Choroid plexus epithelial cell (primary cell): ENCODE data around the gene GRK1.
"Not testable (repeated sequence)": the region's sequence is repeated elsewhere in the genome, so short reads cannot be mapped to it uniquely, and the experiment has no call there.

ENCODE experiments used
- DNase-seq: peaks from one replicate; pipeline ENCODE4 v3.0.0-alpha.2; 2010; ENCODE audit warnings: low read depth
- H3K4me3 ChIP-seq: 2 replicates; pipeline ENCODE4 v1.5.1; 2011; ENCODE audit warnings: low read depth, mild to moderate bottlenecking, control low read depth, low read length, moderate library complexity
- TF ChIP-seq, protein P1 (sequence below): conservative IDR thresholded peaks from 2 replicates; pipeline ENCODE4 v1.5.1; 2011; ENCODE audit warnings: low read depth, mild to moderate bottlenecking, control low read depth, inconsistent platforms, low read length, moderate library complexity

Gene GRK1

GRCh38 chr13:113751491-113751890 lies 84.5 kb downstream of the GRK1 start:
- H3K4me3 ChIP-seq = no peak overlapping the region
- DNase-seq = no peak
- TF ChIP-seq, protein P1, sequence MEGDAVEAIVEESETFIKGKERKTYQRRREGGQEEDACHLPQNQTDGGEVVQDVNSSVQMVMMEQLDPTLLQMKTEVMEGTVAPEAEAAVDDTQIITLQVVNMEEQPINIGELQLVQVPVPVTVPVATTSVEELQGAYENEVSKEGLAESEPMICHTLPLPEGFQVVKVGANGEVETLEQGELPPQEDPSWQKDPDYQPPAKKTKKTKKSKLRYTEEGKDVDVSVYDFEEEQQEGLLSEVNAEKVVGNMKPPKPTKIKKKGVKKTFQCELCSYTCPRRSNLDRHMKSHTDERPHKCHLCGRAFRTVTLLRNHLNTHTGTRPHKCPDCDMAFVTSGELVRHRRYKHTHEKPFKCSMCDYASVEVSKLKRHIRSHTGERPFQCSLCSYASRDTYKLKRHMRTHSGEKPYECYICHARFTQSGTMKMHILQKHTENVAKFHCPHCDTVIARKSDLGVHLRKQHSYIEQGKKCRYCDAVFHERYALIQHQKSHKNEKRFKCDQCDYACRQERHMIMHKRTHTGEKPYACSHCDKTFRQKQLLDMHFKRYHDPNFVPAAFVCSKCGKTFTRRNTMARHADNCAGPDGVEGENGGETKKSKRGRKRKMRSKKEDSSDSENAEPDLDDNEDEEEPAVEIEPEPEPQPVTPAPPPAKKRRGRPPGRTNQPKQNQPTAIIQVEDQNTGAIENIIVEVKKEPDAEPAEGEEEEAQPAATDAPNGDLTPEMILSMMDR = no peak

DNA sequence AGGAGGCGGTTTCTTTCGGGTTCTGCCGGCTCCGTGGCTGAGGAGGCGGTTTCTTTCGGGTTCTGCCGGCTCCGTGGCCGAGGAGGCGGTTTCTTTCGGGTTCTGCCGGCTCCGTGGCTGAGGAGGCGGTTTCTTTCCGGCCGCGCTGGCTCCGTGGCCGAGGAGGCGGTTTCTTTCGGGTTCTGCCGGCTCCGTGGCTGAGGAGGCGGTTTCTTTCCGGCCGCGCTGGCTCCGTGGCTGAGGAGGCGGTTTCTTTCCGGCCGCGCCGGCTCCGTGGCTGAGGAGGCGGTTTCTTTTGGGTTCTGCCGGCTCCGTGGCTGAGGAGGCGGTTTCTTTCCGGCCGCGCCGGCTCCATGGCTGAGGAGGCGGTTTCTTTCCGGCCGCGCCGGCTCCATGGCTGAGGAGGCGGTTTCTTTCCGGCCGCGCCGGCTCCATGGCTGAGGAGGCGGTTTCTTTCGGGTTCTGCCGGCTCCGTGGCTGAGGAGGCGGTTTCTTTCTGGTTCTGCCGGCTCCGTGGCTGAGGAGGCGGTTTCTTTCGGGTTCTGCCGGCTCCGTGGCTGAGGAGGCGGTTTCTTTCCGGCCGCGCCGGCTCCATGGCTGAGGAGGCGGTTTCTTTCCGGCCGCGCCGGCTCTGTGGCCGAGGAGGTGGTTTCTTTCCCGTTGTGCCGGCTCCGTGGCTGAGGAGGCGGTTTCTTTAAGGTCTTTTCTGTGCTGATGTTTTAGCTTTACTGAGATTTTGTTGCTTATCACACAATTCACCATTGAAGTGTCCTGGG lies 85.4 kb downstream of the GRK1 start:
- not testable (repeated sequence) for H3K4me3 ChIP-seq, DNase-seq

- H3K4me3 ChIP-seq = no peak overlapping the region
- no peak for DNase-seq
Measured at GRCh38 chr13:113753171-113753570, 86.2 kb downstream of the GRK1 start.

DNA sequence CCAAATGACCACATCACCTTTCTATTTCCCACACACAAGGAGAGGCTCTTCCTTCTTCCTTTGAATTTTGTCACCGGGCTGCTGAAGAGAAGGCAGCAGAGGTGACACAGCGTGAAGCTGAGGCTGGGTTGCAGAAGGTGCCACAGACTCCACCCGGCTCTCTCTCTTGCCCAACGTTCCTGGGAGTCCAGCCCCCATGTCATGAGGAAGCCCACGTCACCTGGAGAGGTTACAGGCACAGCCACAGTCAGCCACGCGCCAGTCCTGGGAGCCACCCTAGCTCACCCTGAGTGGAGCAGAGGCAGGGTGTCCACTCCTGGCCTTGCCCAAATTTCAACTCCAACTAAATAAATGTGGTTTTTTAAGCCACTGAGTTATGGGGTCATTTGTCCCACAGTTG lies 87.2 kb downstream of the GRK1 start:
- H3K4me3 ChIP-seq = no peak overlapping the region
- TF ChIP-seq, protein P1 = no peak
- no peak for DNase-seq

More at GRCh38 chr13:113753171-113753570, 86.2 kb downstream of the GRK1 start:
- TF ChIP-seq, protein P1 = no peak

DNA sequence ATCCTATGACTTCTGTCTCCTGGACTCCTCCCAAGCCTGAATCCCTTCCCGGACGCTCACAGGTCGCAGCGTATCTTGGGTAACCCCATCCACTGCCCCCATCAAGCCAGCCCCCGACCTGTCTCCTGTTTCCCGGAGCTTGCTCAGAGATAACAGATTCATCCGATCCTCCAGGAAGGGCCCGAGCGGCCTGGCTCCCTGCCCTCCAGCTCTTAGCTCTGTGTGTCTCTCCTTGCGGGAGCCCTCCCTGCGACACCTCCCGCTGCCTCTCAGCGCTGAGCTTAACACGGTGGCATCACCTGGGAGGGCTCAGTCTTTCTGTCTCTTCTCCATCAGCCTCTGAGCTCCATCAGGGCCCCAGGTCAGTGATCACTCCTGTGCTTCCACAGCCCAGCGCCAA lies 87.7 kb downstream of the GRK1 start:
- TF ChIP-seq, protein P1 = no peak
- DNase-seq = no peak
- H3K4me3 ChIP-seq = no peak overlapping the region

- TF ChIP-seq, protein P1 = no peak
- DNase-seq = peak; percentile 13
- H3K4me3 ChIP-seq = no peak overlapping the region
Measured at GRCh38 chr13:113756441-113757097, 89.5 kb downstream of the GRK1 start.

DNA sequence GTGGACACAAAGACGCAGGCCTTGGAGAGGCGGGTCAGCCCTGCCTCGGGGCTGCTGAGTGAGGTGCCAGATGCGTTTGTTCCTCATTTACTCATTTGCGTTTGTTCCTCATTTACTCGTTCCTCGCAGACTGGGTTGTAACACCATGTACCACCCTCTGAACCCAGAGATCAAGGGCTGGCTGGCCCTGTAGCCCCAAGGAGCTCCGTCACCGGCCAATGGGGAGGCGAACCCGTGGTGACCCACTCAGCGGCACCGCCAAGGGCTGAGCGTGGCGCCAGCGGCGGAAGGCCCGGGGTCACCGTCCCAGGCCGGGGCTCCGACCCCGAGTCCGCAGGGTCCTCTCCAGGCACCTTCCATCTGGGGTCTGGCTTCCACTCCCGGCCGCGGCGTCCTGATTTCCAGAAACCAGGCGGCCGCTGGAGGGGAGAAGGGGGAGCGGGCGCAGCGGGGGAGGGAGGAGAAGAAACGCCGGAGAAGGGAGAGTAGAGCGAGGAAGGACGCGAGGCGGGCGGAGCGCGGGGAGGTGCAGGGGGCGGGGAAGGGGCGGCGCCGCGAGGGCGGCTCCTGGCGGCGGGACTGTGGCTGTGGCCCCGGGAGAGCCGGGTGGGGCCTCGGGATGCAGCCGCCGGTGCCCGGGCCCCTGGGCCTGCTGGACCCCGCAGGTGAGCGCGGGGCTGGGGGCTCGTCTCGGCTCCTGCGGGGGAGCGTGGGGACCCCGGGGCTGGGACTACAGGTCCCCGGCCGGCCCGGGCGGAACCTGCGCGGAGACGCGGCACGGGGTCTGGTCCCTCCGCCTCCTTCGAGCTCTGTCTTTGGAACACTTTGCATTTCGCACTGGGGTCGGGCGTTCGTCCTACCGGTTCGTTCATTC lies 91.9 kb downstream of the GRK1 start, which contains the start of gene TMEM255B:
TMEM255B (plus strand) TSS at position 576 of the 874 bp plus-strand sequence; CDS start at position 620, 44 bp downstream.
- DNase-seq = peak; percentile 56
- H3K4me3 ChIP-seq = peak within 1 kb of the TSS; percentile 60

More for the DNA sequence above, 91.9 kb downstream of the GRK1 start, which contains the start of gene TMEM255B:
- TF ChIP-seq, protein P1 = no peak
